Raji (cell line): ENCODE results near the gene PRKAG2.

Experiments used
- POLR2A ChIP-seq: IDR thresholded peaks from 2 replicates; pipeline ENCODE4 v1.6.1; 2011; ENCODE audit warnings: low read depth, low read length, control low read depth; ENCODE audit not compliant: insufficient read depth

Gene PRKAG2

DNA sequence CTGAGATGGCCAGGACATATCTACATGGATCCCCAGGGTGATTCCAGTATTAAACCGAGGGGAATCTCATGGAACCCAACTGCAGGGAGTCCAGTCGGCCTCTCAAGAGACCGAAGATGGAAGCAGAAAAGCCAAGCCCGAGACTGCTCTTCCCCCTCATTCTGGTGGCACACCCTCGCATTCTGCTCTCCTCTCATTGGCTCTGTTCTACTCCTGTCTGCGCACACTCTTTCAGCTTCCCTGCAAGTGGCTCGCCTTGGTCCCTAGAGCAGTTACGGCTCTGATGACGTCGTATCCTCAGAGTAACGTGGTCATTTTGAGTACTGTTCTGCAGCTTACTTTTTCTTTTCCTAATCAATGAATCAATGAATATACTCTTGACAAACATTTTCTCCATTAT is 284.6 kb downstream of the PRKAG2 start:
- no peak for TF ChIP-seq POLR2A

DNA sequence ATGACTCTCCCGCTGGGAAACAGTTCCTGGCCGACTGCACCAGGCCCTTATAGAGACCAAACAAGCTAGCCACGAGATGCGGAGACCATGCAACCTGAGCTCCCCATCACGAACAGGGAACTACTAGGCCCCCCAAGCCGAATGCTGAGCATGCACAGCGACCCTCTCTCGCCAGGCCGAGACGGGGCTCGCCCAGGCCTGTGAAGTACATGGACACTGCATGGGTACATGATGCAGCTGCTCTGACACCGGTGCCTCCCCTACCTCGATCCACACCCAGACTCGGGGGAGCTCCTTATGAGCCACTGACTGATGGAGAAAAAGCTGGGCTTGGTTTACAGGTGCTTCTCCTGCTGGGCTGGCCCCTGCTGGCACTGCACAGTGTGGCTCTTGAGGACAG is 285.0 kb downstream of the PRKAG2 start:
- no peak for TF ChIP-seq POLR2A

DNA sequence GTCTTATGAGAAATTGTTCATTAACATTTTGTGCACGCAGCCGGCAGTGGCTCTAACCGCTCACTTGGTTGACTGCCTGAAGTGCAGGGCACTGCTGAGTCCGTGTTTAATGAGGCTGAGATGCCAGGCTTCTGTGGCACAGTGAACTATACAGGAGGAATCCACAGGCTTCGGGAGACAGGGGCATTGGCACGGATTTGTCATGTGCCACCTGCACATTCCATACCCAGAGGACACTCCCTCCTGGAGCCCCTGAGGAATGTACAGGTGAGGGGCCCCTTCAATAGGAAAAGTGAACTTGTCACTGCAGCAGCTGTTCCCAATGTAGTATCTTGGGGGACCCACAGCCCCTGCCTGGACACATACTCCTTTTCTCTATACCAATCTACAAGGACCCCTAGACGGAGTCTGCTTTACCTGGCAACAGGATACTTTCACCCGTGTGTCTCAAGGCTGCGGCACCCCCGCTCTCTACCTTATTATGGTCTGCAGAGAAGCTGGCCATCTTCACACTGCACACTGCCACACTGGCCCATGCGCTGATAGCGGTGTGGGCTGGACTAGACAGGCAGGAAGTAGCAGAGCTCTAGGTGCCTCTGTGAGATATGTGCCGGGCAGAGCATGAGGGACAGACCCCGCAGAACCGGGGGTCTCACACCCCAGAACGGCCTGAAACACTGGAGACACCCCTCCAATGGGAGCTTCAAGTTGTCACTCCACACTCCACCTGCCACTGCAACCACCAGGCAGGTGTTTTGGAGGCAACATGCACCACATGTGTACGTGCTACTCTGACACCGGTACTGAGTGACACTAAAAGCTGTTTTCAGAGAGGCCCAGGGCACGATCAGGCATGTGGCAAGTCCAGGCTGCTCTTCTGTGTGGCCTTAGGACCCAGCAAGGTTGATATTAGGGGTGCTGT is 285.8 kb downstream of the PRKAG2 start:
- no peak for TF ChIP-seq POLR2A

DNA sequence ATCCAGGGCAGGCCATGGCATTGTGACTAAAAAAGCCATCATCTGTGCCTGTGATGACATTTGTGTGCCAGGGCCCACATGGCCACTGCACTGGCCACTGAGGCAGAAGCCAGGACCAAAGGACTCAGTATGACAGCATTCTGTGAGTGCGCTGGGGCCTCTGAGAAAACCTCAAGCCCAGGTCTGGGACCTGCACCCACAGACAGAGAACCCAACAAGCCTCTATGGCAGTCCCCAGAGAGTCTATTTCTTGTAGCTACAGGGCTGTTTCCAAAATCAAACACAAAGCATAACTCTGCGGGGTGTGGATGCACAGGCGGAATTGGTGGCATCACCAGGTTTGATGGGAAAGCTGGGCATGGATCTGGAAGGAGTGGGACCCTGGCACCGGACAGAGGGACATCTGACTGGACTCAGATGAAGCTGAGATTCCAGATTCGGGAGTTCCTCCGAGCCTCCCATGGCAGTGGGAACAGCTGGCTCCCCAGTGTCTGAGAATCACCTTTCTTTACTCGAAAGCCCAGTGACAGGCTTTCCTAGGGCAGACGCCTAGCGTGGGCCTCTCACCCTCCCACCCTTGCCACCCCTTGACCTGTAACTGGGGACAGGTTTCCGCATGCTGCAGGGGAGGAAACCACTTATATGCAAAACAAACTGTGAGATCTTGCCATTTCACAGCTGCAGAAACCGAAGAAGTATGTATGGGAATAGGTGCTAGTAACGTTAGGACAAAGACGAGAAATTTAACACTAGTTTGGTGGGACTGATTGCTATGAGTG is 286.7 kb downstream of the PRKAG2 start:
- no peak for TF ChIP-seq POLR2A

DNA sequence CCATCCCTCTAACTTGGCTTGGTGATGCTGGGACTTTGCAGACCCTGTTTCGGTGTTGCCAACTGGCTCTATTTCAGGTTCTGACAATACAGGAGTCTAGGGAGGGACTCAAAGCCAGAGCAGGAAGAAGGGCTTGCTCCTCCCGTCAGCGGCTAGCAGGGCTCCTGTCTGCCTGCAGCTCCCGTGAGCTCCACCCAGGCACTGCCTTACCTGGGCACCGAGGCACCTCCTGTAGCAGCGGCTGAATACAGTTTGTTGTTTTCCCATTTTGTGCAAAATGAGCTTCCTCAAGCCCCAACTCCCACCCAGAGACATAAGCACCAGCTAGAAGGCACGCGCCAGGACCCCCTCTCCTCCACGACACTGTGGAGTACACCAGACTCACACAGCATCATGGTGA is 287.9 kb downstream of the PRKAG2 start:
- TF ChIP-seq POLR2A: no peak

DNA sequence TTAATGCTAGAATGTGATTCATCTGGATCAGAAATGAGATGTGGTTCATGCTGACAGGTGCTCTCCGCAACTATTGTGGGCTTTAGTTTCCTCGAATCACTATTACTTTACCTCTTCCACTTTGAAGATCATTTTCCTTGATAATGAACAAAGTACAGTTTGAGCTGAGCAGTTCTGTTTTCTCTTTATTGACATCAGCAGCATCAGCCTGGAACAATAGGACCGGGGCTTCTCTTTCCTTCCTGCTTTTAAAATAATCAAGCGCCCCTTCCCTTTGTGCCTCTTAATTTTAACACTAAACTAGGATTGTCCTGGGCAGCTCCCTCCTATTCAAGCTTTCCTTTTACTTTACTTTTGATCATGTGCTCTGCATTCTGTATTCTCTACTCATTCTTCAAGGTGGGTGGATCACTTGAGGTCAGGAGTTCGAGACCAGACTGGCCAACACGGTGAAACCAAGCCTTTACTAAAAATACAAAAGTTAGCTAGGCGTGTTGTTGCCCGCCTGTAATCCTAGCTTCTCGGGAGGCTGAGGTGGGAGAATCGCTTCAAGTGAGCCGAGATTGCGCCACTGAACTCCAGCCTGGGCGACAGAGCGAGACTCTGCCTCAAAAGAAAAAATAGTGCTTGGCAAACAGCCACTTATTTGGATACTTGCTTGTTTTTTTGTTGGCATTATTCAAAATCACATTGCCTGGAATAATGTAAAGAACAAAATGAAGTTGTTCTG is 290.2 kb downstream of the PRKAG2 start:
- no peak for TF ChIP-seq POLR2A

DNA sequence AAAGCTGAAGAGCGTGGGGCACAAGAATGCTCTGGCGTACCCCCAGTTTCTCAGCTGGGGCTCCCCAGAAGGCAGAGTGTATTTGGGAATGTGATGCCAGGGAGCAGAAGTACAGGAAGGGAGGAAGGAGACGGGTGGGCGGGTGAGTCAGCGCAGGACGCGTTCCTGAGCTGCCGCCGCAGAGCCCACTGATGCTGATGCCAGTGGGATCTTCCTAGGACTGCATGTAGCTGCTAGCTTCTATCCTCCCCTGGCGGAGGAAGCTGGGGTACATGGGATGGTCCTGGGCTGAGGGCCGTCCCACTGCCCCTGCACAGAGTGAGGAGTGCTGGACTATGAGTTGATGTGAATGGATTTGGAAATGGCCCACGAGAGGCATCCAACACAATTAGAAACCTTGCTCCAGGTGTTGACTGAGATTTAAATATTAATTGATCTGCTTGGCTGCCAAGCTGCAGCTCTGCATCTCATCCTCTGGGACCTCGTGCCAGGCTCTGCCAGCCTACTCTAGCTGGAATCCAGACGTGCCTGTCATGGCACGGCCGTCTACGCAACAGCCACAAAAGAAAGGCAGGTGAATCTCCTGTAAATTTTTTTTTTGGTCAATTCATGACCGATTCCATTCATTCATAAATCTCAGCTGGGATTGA is 291.0 kb downstream of the PRKAG2 start:
- no peak for TF ChIP-seq POLR2A

DNA sequence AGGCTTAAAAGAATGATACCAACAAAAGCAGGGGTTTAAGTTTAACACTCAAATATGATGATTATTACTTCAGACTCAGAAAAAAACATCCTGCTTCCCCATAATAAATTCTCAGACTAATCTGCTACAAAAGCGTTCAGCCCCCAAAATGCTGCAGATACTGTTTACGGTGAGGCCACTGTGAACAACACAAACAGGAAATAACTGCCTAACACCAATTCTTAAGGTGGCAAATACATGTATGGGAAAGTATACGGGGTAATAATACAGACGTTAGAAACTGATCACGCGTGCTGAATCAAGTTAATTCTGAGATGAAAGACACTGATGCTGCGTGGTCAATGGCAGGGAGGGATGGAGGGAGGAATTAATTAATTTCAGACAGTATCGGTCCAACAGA is 295.2 kb downstream of the PRKAG2 start:
- TF ChIP-seq POLR2A: no peak

DNA sequence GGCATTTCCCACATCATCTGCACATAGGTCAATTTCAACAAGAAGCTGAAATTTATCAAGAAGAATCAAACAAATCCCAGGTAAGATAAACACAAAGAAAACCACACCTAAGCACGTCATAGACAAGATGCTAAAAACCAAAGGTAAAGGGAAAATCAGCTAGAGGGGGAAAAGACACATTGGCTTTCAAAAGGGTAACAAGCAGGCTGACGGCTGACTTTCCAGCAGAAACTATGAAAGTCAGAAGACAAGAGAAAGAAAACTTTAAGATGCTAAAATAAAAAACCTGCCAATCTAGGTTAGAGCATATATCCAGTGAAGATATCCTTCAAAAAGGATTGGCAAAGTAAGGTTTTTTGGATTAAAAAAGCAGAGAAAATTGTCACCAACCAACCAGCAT is 297.3 kb downstream of the PRKAG2 start:
- no peak for TF ChIP-seq POLR2A

DNA sequence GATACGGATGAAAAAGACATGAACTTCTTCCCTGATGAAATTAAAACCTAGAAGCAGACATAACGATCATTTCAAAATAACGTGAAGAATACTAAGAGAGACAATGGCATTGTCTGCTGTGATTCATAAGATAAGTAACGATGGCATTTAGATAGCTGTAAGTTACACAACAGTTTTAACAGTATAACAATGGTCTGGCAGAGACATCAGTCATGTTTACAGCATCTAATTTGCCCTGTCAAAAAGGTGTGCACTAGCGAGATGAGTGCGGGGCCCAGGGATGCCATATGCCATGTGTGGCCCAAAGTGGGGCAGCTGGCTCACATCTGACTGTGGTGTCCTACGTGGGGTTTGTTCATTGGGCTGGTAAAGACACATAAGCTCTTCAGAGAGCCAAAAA is 301.5 kb downstream of the PRKAG2 start:
- no peak for TF ChIP-seq POLR2A

DNA sequence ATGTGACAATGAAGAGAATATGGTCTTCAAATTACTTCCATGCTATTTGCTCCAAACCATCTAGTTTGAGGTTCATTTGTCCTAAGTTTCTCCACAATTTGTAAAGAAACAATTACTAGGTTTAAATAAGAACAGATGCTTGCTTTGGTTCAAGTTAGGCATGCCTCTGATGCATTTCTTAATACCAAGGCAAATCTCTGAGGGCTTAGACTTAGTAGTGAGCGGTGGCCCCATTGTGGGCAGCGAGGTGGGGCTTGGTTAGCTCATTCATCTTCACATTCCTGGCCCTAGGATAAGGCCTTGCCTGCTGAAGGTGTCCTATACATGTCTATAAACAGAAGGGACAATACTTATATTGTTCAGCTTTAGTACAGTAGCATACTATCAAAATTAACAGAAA is 304.8 kb downstream of the PRKAG2 start:
- TF ChIP-seq POLR2A: no peak

DNA sequence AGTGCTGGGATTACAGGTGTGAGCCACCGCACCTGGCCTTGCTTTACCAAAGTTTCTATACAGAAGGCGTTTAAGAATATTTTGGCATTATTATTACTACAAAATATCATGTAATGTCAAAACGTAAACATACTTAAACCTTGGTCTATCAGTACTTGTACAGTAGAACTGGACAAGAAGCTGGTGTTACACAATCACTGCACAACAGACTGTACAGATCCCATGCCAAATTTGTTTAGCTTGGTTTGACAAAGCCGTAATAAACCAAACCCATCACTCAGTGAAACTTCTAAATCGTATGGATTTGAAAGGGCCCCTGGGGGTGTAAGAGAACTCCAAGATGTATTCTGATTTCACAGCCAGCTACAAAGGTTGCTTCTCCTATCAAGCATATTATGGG is 305.4 kb downstream of the PRKAG2 start:
- TF ChIP-seq POLR2A: no peak

DNA sequence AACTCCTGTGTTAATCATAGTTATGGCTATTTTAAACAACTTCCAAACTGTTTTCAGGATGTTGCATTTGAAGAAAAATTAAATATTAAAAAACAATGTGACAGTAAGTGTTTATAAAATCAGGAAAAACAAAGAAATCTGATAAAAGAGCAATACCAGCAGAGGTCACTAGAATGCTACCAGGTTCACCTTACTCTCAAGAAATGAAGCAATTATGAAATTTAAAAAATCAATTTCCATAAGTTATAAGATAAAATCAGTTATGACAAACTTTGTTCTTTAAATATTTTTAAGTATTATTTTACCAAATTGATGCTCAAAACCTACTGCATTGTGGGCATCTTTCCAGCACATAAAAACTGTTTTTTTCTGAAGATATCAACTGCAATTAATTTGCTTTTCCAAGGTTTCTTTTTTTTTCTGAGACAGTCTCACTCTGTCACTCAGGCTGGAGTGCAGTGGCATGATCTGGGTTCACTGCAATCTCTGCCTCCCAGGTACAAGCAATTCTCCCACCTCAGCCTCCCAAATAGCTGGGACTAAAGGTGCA is 306.5 kb downstream of the PRKAG2 start:
- TF ChIP-seq POLR2A: no peak
